GM19452 (cell line): ENCODE data around the gene OPN1SW.

Source experiments
- ATAC-seq: cut with Tn5 transposase; IDR thresholded peaks from one replicate; pipeline ENCODE4 v1.9.1; 2021; ENCODE audit not compliant: unreplicated experiment

Gene OPN1SW

GRCh38 chr7:128759242-128759641, 16.4 kb downstream of the OPN1SW start:
- ATAC-seq = no peak

- ATAC-seq = no peak
These were observed 17.0 kb downstream of the OPN1SW start for GRCh38 chr7:128758553-128758952.

GRCh38 chr7:128757203-128757602, 18.4 kb downstream of the OPN1SW start:
- no peak for ATAC-seq

- no peak for ATAC-seq
These were observed 19.6 kb downstream of the OPN1SW start for GRCh38 chr7:128755819-128756476.

- ATAC-seq = no peak
These were observed 20.3 kb downstream of the OPN1SW start for GRCh38 chr7:128755075-128755818.

- ATAC-seq = no peak
These were observed 23.3 kb downstream of the OPN1SW start for GRCh38 chr7:128752251-128752650.

GRCh38 chr7:128747327-128748079, 28.1 kb downstream of the OPN1SW start:
- no peak for ATAC-seq

GRCh38 chr7:128745706-128746105, 29.9 kb downstream of the OPN1SW start:
- no peak for ATAC-seq

- no peak for ATAC-seq
These were observed 31.2 kb downstream of the OPN1SW start for GRCh38 chr7:128744366-128744905.

GRCh38 chr7:128743112-128743772, 32.4 kb downstream of the OPN1SW start:
- no peak for ATAC-seq

- ATAC-seq = no peak
These were observed 33.4 kb downstream of the OPN1SW start for GRCh38 chr7:128742206-128742605.

- no peak for ATAC-seq
These were observed 34.1 kb downstream of the OPN1SW start for GRCh38 chr7:128741491-128741890.

GRCh38 chr7:128740996-128741395, 34.6 kb downstream of the OPN1SW start:
- no peak for ATAC-seq

GRCh38 chr7:128739990-128740682, 35.5 kb downstream of the OPN1SW start:
- ATAC-seq = no peak

- ATAC-seq = peak; percentile 100
These were observed 36.3 kb downstream of the OPN1SW start, which contains the start of gene CALU for GRCh38 chr7:128739048-128739962. Gene CALU, plus strand, starts transcription at chr7:128739359. Its CDS starts 9,225 bp downstream, at chr7:128748584.

GRCh38 chr7:128738570-128739047, 37.0 kb downstream of the OPN1SW start:
- ATAC-seq = peak; percentile 7

- no peak for ATAC-seq
These were observed 37.7 kb downstream of the OPN1SW start for GRCh38 chr7:128737867-128738385.

- no peak for ATAC-seq
These were observed 38.2 kb downstream of the OPN1SW start for GRCh38 chr7:128737441-128737840.

- ATAC-seq = no peak
These were observed 40.2 kb downstream of the OPN1SW start for GRCh38 chr7:128735436-128735835.
